ENCODE measurements around the gene STRIP1.

Gene STRIP1

DNA sequence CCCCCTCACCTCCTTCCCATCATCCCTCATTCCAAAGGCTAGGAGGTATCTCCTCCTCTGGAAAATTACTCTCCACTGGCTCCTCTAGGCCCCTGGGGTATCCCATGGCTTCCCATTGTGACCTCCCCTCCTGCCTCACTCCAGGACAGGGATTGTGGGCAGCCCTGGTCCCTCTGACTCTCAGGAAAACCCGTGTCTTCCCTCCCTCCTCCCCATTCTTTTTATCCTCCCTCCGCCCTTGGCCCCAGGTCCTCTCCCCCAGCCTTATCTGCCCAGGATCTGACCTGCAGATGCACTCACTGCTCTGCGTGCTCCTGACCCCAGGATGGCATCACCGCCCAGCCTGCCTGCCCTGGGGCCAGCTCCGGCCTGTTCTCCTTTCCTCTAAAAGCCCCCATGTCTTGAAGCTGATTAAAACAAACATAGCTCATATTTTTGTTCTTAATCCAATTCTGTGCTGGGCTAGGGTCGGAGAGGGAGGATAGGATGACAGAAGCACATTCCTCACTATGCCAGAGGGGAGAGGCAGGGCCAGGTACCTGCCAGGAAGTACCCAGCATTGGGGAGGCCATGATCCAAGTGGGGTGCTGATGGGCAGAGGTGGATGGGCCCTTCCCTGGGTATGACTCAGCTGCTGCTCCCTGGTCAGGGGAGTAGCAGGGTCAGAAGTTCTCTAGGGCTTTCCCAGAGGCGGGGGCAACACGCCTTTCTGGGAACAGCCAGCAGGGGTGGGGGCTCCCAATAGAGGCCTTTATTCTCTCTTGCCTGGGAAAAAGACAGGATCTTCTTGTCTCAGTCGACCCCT, 64.0 kb downstream of the STRIP1 start:
- no peak for DNase-seq

DNA sequence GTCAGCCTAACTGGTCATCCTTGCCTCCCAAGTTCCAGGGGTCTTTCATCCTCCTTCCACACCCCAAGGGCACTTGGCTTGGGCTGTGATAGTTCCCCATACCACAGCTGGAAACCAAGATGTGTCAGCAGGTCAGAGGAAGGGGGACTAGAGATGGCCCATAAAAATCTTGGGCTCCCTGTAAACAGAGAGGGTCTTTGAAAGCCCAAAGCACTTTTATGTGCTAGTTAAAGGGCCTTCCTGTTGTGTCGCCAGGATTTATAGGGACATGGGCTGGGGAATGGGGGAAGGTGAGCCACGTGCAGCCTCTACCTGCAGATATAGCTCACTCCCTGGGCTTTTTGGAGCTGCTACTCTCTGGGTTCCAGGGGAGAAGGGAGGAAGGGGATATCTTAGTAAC, 65.9 kb downstream of the STRIP1 start:
- no peak for DNase-seq

DNA sequence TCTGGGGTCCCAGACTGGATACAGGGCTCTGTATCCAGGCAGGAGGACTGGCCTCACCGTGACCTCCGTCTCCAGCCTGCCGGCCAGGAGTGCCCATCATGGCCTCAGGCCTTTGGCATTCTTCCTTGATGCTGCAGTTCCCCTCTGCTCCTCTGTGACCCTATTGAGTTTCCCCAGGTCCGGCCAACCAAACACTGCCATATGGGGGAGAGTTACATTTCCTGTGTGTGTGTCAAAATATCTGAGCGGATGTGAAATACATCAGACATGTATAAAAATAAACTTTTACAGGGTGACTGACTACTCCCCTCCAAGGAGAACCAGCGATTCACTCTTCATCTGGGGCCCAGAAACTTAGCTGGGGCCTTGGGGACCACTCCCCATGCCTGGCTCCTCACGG, 67.7 kb downstream of the STRIP1 start:
- DNase-seq, result no peak

All from NCI-H1105 (cell line).